Esophagus muscularis mucosa (tissue), 4 donors: Measurements from ENCODE around the gene MRPL28. TPM values are rescaled to one million over a fixed set of nuclear protein-coding genes. Genes with fewer than 3 reads are reported as not detected.
"Not testable (repeated sequence)": the region's sequence is repeated elsewhere in the genome, so short reads cannot be mapped to it uniquely, and the experiment has no call there.

Experiments used
- DNase-seq: peaks from one replicate; pipeline ENCODE4 v3.0.0-alpha.2; 2017; ENCODE audit errors: extremely low spot score
- H3K27ac ChIP-seq, 4 donors: fragments of 200-600 bp; sonication (generic); replicated peaks in 1 of 4; 1 replicate in 3 of 4; 2 replicates in 1 of 4; pipeline ENCODE4 v1.5.1; 2016 to 2019; ENCODE audit warnings: mild to moderate bottlenecking in 1 of 4
- H3K27me3 ChIP-seq, 4 donors: fragments of 200-600 bp; sonication (generic); one replicate each; pipeline versions ENCODE4 v1.5.1 to v1.6.0; 2016 to 2019
- H3K36me3 ChIP-seq, 4 donors: fragments of 200-600 bp; sonication (generic); one replicate each; pipeline ENCODE4 v1.5.1; 2016 to 2019
- H3K4me1 ChIP-seq, 4 donors: fragments of 200-600 bp; sonication (generic); one replicate each; pipeline ENCODE4 v1.5.1; 2016 to 2019
- H3K4me3 ChIP-seq, 4 donors: fragments of 200-600 bp; sonication (generic); 1 replicate in 2 of 4; 2 replicates in 2 of 4; pipeline ENCODE4 v1.5.1; 2016 to 2019; ENCODE audit warnings: mild to moderate bottlenecking in 4 of 4, moderate library complexity in 1 of 4
- H3K9me3 ChIP-seq, 4 donors: fragments of 200-600 bp; sonication (generic); 1 replicate in 3 of 4; 2 replicates in 1 of 4; pipeline ENCODE4 v1.5.1; 2016 to 2019
- EP300 ChIP-seq: sonication (generic); formaldehyde crosslinking; IDR thresholded peaks from one replicate; pipeline ENCODE4 v1.6.1; 2017; ENCODE audit warnings: antibody characterized with exemption
- POLR2A ChIP-seq: fragments of 450-650 bp; IDR thresholded peaks from one replicate; pipeline ENCODE4 v1.6.1; 2017; ENCODE audit warnings: antibody characterized with exemption, moderate library complexity, mild to moderate bottlenecking, low read depth
- POLR2AphosphoS5 ChIP-seq, 2 donors: sonication (generic); formaldehyde crosslinking; IDR thresholded peaks; one replicate each; pipeline ENCODE4 v1.6.1; 2017; ENCODE audit warnings: antibody characterized with exemption in 2 of 2
- WGBS: methylation state at CpG from one replicate; pipeline ENCODE4 v1.1.5; 2018; 5-methylcytosine and 5-hydroxymethylcytosine counted together
- intact Hi-C: fragments of 100-400 bp; cut with DNase I; formaldehyde crosslinking; loops from one replicate; pipeline ENCODE4 v1.15.1; 2023
- total RNA-seq, 4 donors: library from RNA; depleted of rRNA; stranded (reverse); fragments of >200 nt; gene quantifications; one replicate each; pipeline versions ENCODE4 v1.1.0 to v1.2.1, GENCODE V29; 2016
- TF ChIP-seq, protein P1 (sequence below), 3 experiments: fragments of 200-600 bp in 2 of 3; fragments of 450-650 bp in 1 of 3; sonication (generic) in 2 of 3; IDR thresholded peaks; one replicate each; pipeline ENCODE4 v1.5.1; 2017 to 2019; ENCODE audit warnings: antibody characterized with exemption in 3 of 3, mild to moderate bottlenecking in 2 of 3, moderate library complexity in 1 of 3

MRPL28 gene
- total RNA-seq, 4 donors from 2014 or later: 53.6 to 93.8 (median 69.5) TPM

GRCh38 chr16:342455-343213 is 27.7 kb downstream of the MRPL28 start:
- Histone ChIP-seq H3K9me3 (no peaks in the 10 kb centered on the region), H3K27me3 (no peaks in the 10 kb centered on the region), H3K4me1 (peaks cover 0 to 30% (median 12%) of the 10 kb centered on the region in 4 donors), H3K27ac (no peak overlapping the region), H3K4me3 (no peak overlapping the region), H3K36me3 (peaks cover 0 to 35% (median 28%) of the 10 kb centered on the region in 4 donors)
- intact Hi-C loops: no loop called here
- no peak for DNase-seq
- TF ChIP-seq, protein P1, sequence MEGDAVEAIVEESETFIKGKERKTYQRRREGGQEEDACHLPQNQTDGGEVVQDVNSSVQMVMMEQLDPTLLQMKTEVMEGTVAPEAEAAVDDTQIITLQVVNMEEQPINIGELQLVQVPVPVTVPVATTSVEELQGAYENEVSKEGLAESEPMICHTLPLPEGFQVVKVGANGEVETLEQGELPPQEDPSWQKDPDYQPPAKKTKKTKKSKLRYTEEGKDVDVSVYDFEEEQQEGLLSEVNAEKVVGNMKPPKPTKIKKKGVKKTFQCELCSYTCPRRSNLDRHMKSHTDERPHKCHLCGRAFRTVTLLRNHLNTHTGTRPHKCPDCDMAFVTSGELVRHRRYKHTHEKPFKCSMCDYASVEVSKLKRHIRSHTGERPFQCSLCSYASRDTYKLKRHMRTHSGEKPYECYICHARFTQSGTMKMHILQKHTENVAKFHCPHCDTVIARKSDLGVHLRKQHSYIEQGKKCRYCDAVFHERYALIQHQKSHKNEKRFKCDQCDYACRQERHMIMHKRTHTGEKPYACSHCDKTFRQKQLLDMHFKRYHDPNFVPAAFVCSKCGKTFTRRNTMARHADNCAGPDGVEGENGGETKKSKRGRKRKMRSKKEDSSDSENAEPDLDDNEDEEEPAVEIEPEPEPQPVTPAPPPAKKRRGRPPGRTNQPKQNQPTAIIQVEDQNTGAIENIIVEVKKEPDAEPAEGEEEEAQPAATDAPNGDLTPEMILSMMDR (IDR thresholded peaks at IDR 0.05): no peak
- no peak for TF ChIP-seq POLR2AphosphoS5 (IDR thresholded peaks at IDR 0.05)
- TF ChIP-seq POLR2A: no peak
- TF ChIP-seq EP300: no peak
- 90% methylated on average over 11 of the region's 18 CpGs for WGBS

DNA sequence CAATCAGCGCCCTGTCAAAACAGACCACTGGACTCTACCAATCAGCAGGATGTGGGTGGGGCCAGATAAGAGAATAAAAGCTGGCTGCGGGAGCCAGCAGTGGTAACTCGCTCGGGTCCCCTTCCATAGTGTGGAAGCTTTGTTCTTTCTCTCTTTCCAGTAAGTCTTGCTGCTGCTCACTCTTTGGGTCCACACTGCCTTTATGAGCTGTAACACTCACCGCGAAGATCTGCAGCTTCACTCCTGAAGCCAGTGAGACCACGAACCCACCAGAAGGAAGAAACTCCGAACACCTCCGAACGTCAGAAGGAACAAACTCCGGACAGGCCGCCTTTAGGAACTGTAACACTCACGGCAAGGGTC is 28.4 kb downstream of the MRPL28 start:
- H3K27me3 ChIP-seq, intact Hi-C loops, DNase-seq, H3K4me3 ChIP-seq, H3K27ac ChIP-seq, H3K9me3 ChIP-seq: not testable (repeated sequence)
- Histone ChIP-seq H3K4me1 (peaks cover 0 to 29% (median 13%) of the 10 kb centered on the region in 4 donors), H3K36me3 (peaks cover 0 to 34% (median 26%) of the 10 kb centered on the region in 4 donors)
- 77% methylated on average over 13 of the region's 13 CpGs for WGBS

- H3K27ac ChIP-seq, H3K4me3 ChIP-seq, intact Hi-C loops, DNase-seq, H3K9me3 ChIP-seq, H3K27me3 ChIP-seq: not testable (repeated sequence)
- peaks cover 0 to 29% (median 21%) of the 10 kb centered on the region in 4 donors for H3K36me3 ChIP-seq
- 92% methylated on average over 19 of the region's 47 CpGs for WGBS
- peaks cover 0 to 34% (median 13%) of the 10 kb centered on the region in 4 donors for H3K4me1 ChIP-seq
Observed at GRCh38 chr16:341095-341973, 29.0 kb downstream of the MRPL28 start.

- Histone ChIP-seq H3K36me3 (peaks cover 0 to 21% (median 15%) of the 10 kb centered on the region in 4 donors), H3K4me1 (peaks cover 0 to 40% (median 13%) of the 10 kb centered on the region in 4 donors), H3K4me3 (no peak overlapping the region), H3K9me3 (no peaks in the 10 kb centered on the region), H3K27ac (no peak overlapping the region), H3K27me3 (no peaks in the 10 kb centered on the region)
- 96% methylated on average over 19 of the region's 23 CpGs for WGBS
- TF ChIP-seq POLR2AphosphoS5 (IDR thresholded peaks at IDR 0.05) (no peak), POLR2A (no peak), EP300 (no peak)
- TF ChIP-seq, protein P1 (IDR thresholded peaks at IDR 0.05): no peak
- DNase-seq: no peak
- intact Hi-C loops: no loop called here
Observed at GRCh38 chr16:340370-341091, 29.8 kb downstream of the MRPL28 start.

DNA sequence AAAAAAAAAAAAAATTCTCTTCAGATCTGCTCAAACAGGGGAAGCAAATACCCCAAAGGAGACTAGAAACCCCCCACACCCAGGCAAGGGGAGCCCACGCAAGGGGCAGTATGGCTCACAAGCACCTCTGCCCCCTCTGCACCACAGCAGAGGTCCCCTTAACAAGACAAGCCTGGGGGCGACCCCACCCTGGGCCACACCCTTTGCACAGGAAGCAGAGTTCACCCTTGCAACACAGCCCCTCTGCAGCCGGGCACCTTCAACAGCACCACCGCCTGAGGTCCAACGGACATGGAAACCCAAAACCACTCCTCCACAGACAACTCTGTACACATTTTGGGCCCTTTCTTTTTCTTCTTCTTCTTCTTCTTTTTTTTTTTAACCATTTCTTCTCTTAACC is 30.7 kb downstream of the MRPL28 start:
- Histone ChIP-seq H3K9me3 (no peaks in the 10 kb centered on the region), H3K36me3 (peaks cover 0 to 12% (median 8%) of the 10 kb centered on the region in 4 donors), H3K27me3 (no peaks in the 10 kb centered on the region), H3K4me1 (peaks cover 0 to 44% (median 13%) of the 10 kb centered on the region in 4 donors), H3K4me3 (no peak overlapping the region), H3K27ac (no peak overlapping the region)
- DNase-seq: no peak
- 72% methylated on average over 5 of the region's 5 CpGs for WGBS
- intact Hi-C loops: no loop called here
- TF ChIP-seq POLR2AphosphoS5 (IDR thresholded peaks at IDR 0.05) (no peak), POLR2A (no peak), EP300 (no peak)
- TF ChIP-seq, protein P1 (IDR thresholded peaks at IDR 0.05): no peak
